KMS-11 (cell line): ENCODE measurements around the gene CYP27C1.

Experiments used
- H2AFZ ChIP-seq: fragments of 200-600 bp; sonication (generic); 2 replicates; pipeline ENCODE4 v1.6.1; 2016; ENCODE audit warnings: antibody characterized with exemption, mixed run types, low read depth
- H3K27ac ChIP-seq: fragments of 200-600 bp; sonication (generic); 2 replicates; pipeline ENCODE4 v1.6.1; 2016; ENCODE audit warnings: mild to moderate bottlenecking, mixed run types
- H3K27me3 ChIP-seq: fragments of 200-600 bp; sonication (generic); 2 replicates; pipeline ENCODE4 v1.6.1; 2017; ENCODE audit warnings: mild to moderate bottlenecking, low read depth, mixed run types, moderate library complexity; ENCODE audit not compliant: insufficient read depth
- H3K36me3 ChIP-seq: fragments of 200-600 bp; sonication (generic); 2 replicates; pipeline ENCODE4 v1.6.1; 2017; ENCODE audit warnings: mild to moderate bottlenecking, mixed run types; ENCODE audit not compliant: insufficient read depth
- H3K4me1 ChIP-seq: fragments of 200-600 bp; sonication (generic); 2 replicates; pipeline ENCODE4 v1.6.1; 2016; ENCODE audit warnings: mild to moderate bottlenecking, low read depth, mixed run types; ENCODE audit not compliant: poor library complexity, severe bottlenecking
- H3K4me2 ChIP-seq: fragments of 200-600 bp; sonication (generic); 2 replicates; pipeline ENCODE4 v1.7.0; 2016; ENCODE audit warnings: mild to moderate bottlenecking, mixed run types
- H3K4me3 ChIP-seq: fragments of 200-600 bp; sonication (generic); IDR thresholded peaks from 2 replicates; pipeline ENCODE4 v1.6.1; 2017; ENCODE audit warnings: low read depth, low read length, mixed read lengths; ENCODE audit not compliant: insufficient read depth
- H3K79me2 ChIP-seq: fragments of 200-600 bp; sonication (generic); 2 replicates; pipeline ENCODE4 v1.6.1; 2016; ENCODE audit warnings: low read depth, mixed run types; ENCODE audit not compliant: insufficient read depth
- H3K9ac ChIP-seq: fragments of 200-600 bp; sonication (generic); 2 replicates; pipeline ENCODE4 v1.6.1; 2016; ENCODE audit warnings: mild to moderate bottlenecking, mixed run types
- H4K20me1 ChIP-seq: fragments of 200-600 bp; sonication (generic); 2 replicates; pipeline ENCODE4 v1.6.1; 2016; ENCODE audit warnings: mild to moderate bottlenecking, mixed run types; ENCODE audit not compliant: insufficient read depth
- TF ChIP-seq, protein P1 (sequence below): fragments of 200-600 bp; sonication (generic); conservative IDR thresholded peaks from 2 replicates; pipeline ENCODE4 v1.6.1; 2017; ENCODE audit warnings: low read depth, mild to moderate bottlenecking, antibody characterized with exemption, low read length, moderate library complexity, mixed read lengths

The CYP27C1 gene

DNA sequence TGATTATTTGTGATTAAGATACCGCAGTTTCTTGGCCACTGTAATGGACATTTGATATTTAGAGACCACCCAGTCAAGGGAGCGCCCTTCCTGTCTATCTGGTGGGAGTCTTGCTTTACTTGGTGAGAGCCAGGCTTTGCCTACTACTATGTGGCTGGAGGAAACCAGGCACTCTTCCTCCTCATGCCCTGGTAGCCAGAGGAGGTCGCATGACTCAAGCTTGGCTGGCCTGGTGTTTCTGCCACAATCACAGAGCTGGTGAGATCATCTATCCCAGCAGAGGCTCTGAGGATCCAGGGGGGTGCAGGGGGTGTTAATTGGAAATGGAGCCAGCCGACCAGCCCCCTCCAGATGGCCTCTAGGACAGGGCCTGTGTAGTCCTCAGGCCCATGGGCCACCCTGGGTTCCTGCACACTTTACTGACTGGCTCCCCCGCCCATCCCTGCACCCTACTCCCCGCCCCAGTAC lies 66.4 kb downstream of the CYP27C1 start:
- TF ChIP-seq, protein P1, sequence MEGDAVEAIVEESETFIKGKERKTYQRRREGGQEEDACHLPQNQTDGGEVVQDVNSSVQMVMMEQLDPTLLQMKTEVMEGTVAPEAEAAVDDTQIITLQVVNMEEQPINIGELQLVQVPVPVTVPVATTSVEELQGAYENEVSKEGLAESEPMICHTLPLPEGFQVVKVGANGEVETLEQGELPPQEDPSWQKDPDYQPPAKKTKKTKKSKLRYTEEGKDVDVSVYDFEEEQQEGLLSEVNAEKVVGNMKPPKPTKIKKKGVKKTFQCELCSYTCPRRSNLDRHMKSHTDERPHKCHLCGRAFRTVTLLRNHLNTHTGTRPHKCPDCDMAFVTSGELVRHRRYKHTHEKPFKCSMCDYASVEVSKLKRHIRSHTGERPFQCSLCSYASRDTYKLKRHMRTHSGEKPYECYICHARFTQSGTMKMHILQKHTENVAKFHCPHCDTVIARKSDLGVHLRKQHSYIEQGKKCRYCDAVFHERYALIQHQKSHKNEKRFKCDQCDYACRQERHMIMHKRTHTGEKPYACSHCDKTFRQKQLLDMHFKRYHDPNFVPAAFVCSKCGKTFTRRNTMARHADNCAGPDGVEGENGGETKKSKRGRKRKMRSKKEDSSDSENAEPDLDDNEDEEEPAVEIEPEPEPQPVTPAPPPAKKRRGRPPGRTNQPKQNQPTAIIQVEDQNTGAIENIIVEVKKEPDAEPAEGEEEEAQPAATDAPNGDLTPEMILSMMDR, result no peak
- H3K27me3 ChIP-seq, result no peaks in the 10 kb centered on the region
- H4K20me1 ChIP-seq, result no peaks in the 10 kb centered on the region
- H3K36me3 ChIP-seq, result no peaks in the 10 kb centered on the region
- no peak overlapping the region for H3K9ac ChIP-seq
- no peak overlapping the region for H2AFZ ChIP-seq
- no peak overlapping the region for H3K4me3 ChIP-seq
- H3K27ac ChIP-seq, result no peak overlapping the region
- no peak overlapping the region for H3K4me2 ChIP-seq
- no peaks in the 10 kb centered on the region for H3K4me1 ChIP-seq
- no peaks in the 10 kb centered on the region for H3K79me2 ChIP-seq

DNA sequence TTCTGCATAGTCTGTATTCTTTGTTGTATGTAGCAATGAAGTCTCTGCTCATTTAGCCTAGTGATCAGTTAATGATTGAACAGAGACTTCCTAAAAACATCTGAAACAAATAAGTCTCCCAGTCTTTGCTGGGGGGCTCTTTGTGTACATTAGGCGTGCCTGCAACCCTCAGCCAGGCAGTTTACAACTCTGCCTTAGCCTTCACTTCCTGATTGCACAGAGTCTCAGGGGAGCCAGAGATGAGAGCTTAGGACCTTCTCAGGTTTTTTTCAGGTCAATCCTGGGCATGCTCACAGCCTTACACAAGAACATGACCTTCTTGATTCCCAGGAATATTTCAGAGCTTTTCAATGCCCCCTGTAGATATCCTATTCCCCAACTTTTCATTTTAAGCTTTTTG lies 69.1 kb downstream of the CYP27C1 start:
- Histone ChIP-seq H3K4me1 (no peaks in the 10 kb centered on the region), H3K79me2 (no peaks in the 10 kb centered on the region), H3K36me3 (no peaks in the 10 kb centered on the region), H3K4me2 (no peak overlapping the region), H3K9ac (no peak overlapping the region), H3K27ac (no peak overlapping the region), H3K27me3 (no peaks in the 10 kb centered on the region), H3K4me3 (no peak overlapping the region), H2AFZ (no peak overlapping the region), H4K20me1 (no peaks in the 10 kb centered on the region)
- TF ChIP-seq, protein P1, result no peak

DNA sequence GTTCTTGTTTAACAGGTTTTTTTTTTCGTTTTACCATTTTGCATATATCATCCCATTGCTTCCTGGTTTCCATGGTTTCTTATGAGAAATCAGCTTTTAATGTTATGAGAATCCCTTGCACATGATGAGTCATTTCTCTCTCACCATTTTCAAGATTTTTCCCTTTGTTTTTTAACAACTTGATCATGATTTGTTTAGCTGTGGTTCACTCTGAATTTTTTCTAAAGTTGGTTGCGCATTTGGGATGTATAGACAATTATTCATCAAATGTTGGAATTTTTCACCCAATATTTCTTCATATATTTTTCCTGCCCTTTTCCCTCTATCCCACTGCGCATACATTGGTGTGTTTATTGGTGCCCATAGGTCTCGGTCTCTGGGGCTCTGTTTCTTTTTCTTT lies 70.7 kb downstream of the CYP27C1 start:
- Histone ChIP-seq H3K79me2 (no peaks in the 10 kb centered on the region), H3K36me3 (no peaks in the 10 kb centered on the region), H3K4me1 (no peaks in the 10 kb centered on the region), H3K9ac (no peak overlapping the region), H2AFZ (no peak overlapping the region), H3K4me3 (no peak overlapping the region), H3K27ac (no peak overlapping the region), H3K4me2 (no peak overlapping the region), H3K27me3 (no peaks in the 10 kb centered on the region), H4K20me1 (no peaks in the 10 kb centered on the region)
- TF ChIP-seq, protein P1, result no peak

DNA sequence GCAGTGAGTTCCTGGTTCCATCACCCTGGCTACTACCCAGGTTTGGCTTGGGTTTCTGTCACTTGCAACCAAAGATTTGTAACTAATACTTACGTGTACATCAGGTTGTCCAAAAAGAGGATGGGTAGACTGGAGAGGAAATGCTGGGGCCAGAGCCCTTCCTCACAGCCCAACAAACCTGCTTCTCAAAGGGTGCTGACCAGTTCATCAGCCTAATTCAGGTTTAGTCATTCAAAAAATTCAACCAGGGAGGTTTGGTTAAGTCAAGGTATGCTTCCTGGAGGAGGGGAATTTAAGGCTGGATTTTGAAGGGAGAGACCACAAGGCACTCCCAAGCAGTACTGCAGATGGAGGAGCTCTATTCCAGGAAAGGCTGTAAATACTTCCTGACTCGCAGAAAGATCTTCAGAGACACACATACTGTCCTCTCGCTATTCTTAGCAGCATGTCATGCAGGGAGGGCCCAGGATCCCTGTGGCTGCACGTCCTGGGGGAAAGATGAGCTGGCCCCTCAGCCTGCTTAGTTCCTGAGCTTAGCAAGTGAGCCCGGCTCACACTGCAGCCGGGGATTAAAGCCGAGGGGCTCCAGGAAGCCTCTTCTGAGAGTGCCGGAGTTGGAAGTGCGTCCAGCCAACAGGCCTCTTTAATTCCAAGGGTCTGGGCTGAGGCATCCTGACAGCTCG lies 73.1 kb downstream of the CYP27C1 start:
- no peaks in the 10 kb centered on the region for H4K20me1 ChIP-seq
- no peak overlapping the region for H3K4me2 ChIP-seq
- H3K79me2 ChIP-seq, result no peaks in the 10 kb centered on the region
- H3K27ac ChIP-seq, result no peak overlapping the region
- no peaks in the 10 kb centered on the region for H3K36me3 ChIP-seq
- no peak overlapping the region for H2AFZ ChIP-seq
- no peaks in the 10 kb centered on the region for H3K27me3 ChIP-seq
- TF ChIP-seq, protein P1, result no peak
- no peak overlapping the region for H3K9ac ChIP-seq
- H3K4me1 ChIP-seq, result no peaks in the 10 kb centered on the region
- H3K4me3 ChIP-seq, result no peak overlapping the region
